GM21825 (cell line): ENCODE data around the gene GPR61.
A peak's percentile ranks its signal among the peaks of the same experiment; 100 is the strongest.

Source experiments
- ATAC-seq: cut with Tn5 transposase; IDR thresholded peaks from one replicate; pipeline ENCODE4 v1.9.1; 2021; ENCODE audit warnings: mild to moderate bottlenecking, moderate library complexity; ENCODE audit not compliant: unreplicated experiment

Gene GPR61

GRCh38 chr1:109535481-109535880 lies 4.2 kb upstream of the GPR61 start:
- ATAC-seq: no peak

GRCh38 chr1:109535971-109536491 lies 3.6 kb upstream of the GPR61 start:
- no peak for ATAC-seq

GRCh38 chr1:109537450-109538178 lies 2.1 kb upstream of the GPR61 start:
- ATAC-seq: no peak

GRCh38 chr1:109538827-109539555 lies 681 bp upstream of the GPR61 start:
- ATAC-seq: no peak

GRCh38 chr1:109541102-109541501 lies 1.4 kb downstream of the GPR61 start:
- ATAC-seq: no peak

GRCh38 chr1:109542657-109543056 lies 3.0 kb downstream of the GPR61 start:
- no peak for ATAC-seq

- no peak for ATAC-seq
Measured at GRCh38 chr1:109543283-109543987, 3.8 kb downstream of the GPR61 start.

GRCh38 chr1:109543988-109544735 lies 4.5 kb downstream of the GPR61 start:
- ATAC-seq: no peak

- ATAC-seq: peak; percentile 45
Measured at GRCh38 chr1:109546311-109547109, 6.8 kb downstream of the GPR61 start.

- no peak for ATAC-seq
Measured at GRCh38 chr1:109547463-109548320, 8.0 kb downstream of the GPR61 start.

GRCh38 chr1:109548321-109549267 lies 8.9 kb downstream of the GPR61 start, which contains the start of gene GNAI3:
TSS of gene GNAI3 (plus strand) at chr1:109548615. CDS start at chr1:109548721, 106 bp downstream.
- ATAC-seq: peak; percentile 81

- ATAC-seq: no peak
Measured at GRCh38 chr1:109556563-109556962, 16.9 kb downstream of the GPR61 start.

GRCh38 chr1:109557520-109557919 lies 17.8 kb downstream of the GPR61 start:
- no peak for ATAC-seq

GRCh38 chr1:109559995-109560394 lies 20.3 kb downstream of the GPR61 start:
- ATAC-seq: no peak

GRCh38 chr1:109564194-109564878 lies 24.7 kb downstream of the GPR61 start:
- ATAC-seq: no peak

- no peak for ATAC-seq
Measured at GRCh38 chr1:109565241-109565640, 25.6 kb downstream of the GPR61 start.

- ATAC-seq: no peak
Measured at GRCh38 chr1:109566982-109567381, 27.3 kb downstream of the GPR61 start.
